ENCODE data around the gene NPAS3. TPM values are rescaled to one million over a fixed set of nuclear protein-coding genes. Genes with fewer than 3 reads are reported as not detected.

Gene NPAS3
- total RNA-seq, 1 donor from 2014 or later = 22.0 TPM

DNA sequence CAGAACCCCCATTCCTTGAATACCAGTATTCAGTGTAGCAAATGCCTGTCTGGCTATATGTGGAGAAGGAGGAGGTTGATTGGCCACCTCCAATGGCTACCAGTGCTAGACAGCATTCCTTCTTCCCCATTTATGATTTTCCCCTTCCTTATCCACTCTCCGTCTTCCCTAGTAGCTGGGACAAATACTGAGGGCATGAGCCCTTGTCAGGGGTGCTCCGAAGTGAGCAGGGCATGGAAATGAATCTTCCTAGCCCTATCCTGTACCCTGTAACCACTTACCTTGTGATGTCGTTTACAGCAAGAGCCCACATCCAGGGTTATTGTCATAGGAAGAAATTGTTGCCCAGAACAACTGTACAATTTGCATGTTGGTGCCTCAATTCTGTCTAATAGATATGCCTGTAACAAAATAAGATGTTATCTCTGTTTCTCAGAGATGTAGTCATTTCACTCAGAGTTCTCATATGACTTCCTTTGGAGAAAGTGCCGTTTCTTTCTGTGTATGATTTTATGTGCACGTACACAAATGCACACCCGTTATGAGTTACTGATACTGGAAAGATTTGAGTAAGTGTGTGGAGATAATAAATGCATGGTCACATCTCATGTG is 588.5 kb downstream of the NPAS3 start:
- DNase-seq (ENCODE audit: low spot score in 2 of 2) = no peak
- FAIRE-seq = no peak

DNA sequence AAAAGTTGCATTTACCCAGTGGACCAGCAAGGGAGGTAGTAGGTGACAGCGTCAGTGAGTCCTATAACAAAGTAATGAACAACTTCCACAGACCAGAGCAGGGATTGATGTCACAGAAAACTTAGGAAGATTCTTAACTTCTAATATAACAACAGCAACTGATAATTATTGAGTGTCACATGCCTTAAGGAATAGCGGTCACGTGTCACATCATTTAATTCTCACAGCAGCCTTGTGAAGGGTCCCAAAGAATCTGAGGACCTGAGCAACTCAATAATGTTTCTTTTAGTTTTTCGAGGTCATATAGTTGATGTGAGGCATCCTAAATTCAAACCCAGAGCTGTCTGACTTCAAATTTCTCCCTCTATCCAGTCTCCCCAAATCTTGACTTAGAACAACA is 590.0 kb downstream of the NPAS3 start:
- no peak for FAIRE-seq
- no peak for DNase-seq (ENCODE audit: low spot score in 2 of 2)

DNA sequence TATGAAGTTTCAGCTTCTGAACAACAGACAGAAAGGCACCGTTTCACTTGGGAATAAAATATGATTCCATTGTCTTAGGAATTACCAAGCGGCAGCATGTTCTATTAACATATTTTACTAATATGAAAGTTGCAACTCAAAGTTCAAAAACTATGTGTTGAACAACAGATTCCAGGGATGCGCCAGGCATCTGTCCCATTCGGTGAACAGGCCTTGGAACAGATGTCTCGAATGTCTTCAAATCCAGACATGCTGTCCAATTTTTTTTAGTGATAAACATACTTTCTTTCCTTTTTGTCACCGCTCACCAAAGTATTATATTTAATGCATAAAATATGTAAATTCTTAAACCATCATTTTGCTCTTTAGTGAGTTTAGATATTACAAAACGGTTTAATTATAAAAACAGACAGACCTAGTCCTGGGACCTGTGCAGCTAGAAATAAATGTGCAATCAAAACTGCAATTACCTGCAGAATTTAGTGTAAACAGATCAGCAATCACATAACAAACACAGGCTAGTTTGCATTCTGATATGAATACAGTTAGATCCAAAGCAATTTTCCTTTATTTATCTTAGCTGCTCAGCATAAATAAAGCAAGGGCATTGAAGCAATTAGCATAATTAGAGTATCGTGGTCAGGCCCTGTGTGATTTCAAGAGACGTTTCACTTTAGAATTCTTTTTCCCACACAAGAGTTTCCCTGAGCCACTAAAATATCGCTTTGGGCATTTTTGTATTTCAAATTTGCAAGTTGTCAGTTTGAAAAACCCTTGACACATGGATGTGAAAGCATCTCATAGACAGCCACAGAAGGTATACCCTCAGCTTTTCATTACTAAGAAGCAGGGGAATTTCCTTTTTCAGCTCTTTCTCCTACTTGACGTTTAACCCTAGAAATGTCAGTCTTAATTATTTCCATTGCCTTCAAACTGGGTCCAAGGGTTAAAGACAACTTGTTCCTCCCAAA is 591.4 kb downstream of the NPAS3 start:
- DNase-seq (ENCODE audit: low spot score in 2 of 2) = no peak
- FAIRE-seq = no peak

DNA sequence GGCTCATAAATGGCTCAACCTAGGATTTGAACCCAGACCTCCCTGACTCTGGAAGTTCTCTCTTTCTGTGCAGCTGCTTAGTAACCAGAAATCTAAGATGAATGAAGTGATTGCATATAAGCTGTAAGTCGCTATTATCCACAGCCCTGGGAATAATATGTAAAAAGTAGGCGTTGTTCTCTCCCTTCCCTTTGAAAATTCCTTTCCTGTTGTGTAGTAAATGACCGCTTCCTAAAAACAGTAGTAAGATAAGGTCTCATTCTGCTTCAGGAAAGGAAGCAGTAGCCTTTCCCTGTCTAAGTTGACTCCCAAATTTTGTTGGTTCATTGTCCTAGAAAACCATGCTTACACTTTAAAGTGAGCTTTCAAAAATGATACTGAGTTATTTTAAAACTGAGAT is 593.9 kb downstream of the NPAS3 start:
- FAIRE-seq (no peak), DNase-seq (ENCODE audit: low spot score in 2 of 2) (no peak)

DNA sequence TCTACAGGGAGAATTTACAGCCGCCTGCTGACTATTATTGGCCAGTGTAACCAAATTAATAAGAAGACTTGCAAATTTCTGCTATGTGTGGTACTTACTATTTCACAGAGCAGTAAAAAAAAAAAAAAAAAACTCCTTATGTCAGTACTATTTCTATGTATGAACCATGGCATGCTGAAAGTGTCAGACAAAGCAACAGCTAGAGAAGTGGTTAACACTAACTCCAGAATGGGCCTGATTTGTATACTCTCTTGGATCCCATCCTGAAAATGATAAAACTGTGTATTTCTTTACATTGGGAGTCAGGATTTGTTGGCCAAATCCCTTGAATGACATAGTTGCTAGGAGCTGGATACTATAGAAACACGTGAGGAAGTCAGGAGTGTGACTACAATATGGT is 595.4 kb downstream of the NPAS3 start:
- no peak for FAIRE-seq
- DNase-seq (ENCODE audit: low spot score in 2 of 2) = no peak

DNA sequence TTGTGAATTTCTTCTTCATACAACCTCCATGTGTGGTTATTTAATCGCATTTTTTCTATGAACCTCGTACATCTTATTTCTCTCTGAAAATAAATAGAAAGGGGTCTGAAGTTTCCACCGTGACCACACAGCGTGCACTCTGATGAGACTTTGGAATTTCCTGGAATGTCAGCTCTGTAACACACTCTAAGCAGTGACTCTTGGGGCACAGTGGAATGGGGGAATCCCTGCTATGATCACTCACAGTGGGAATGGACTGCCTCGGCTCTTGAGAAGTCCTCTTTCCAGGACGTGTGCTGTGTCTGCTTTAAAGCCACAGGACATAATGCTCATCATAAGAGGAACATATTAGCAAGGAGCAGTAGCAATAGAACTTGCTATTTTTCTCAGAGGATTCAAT is 596.0 kb downstream of the NPAS3 start:
- DNase-seq (ENCODE audit: low spot score in 2 of 2) (no peak), FAIRE-seq (no peak)

DNA sequence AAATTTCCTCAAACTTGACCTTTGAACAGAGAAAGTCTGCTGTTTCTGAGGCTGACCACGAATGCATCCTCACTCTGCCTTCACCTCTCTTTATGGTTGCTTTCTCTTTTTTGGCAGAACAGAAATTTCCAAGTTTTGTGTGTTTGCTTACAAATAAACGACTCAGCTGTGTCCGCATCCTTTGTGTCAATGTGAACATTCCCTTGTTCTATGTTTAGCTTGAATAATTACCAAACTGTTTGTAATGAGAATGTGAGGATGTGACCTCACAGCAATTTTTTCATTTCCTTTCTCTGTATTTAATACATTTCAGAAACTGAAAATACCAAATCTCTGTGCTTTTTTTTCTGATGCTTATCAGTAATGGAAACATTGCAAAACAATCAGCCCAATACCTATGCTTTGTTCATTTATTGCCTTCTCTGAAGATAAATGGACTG is 601.3 kb downstream of the NPAS3 start:
- no peak for DNase-seq (ENCODE audit: low spot score in 2 of 2)
- no peak for FAIRE-seq

DNA sequence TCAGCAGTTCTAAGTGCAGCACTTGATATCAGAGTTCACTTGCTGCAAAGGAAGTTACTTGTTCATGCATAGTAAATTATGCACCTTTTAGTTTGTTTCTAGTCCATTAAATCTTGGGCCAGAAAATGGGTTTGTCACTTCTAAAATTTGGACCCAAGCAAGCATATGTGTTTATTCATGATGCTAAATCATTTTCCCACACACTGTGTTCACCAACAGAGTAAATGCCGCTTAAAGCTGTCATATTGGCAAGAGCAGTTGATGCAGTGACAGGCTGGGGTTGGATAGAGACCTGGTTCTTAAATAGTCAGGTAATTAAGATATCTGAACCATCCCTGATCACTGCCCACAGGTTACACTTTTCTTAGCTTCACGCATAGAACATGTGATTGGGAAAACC is 602.5 kb downstream of the NPAS3 start:
- FAIRE-seq (no peak), DNase-seq (ENCODE audit: low spot score in 2 of 2) (no peak)

DNA sequence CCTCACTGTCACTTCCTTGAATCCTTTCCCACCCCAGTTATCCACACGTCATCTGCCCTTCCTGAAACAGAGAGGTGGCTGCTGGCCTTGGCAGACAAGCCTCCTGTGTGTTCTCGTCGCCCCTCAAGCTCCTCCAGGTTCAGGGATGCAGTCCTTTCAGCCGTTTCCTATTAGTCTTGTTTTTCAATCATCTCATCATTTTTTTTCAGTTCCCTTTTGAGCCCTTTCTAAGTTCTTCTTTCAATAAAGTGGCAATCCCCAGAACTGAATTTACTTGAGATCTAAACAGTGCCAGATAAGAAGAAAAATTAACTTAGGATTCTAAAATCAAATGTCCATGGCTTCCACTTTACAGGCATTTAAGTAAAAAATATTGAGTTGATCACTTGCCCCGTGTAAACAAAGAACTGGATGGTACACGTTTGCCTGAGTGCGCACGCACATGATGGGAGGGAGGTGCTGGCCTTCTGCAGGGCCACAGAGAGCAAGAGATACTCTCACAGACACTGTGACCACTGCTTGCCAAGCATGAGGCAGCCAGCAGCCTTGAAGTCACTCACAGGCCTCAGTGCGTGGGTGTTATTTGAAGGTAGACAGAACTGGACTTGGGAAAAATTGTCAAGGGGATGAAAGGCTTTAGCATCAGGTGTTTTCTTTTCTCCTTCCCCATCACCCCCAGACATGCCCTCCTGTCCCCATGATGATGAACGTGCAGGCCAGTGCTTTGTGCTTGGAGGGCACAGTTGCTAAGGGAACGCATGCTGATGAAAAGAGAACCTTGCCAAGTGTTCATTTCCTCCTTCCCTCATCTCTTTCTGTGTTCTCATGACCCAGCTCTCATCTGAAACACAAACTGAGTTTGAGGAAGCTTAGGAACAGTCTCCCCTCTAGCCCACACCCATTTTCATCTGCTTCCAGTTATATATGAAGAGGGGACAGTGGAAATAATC is 603.9 kb downstream of the NPAS3 start:
- DNase-seq (ENCODE audit: low spot score in 2 of 2) (no peak), FAIRE-seq (no peak)

DNA sequence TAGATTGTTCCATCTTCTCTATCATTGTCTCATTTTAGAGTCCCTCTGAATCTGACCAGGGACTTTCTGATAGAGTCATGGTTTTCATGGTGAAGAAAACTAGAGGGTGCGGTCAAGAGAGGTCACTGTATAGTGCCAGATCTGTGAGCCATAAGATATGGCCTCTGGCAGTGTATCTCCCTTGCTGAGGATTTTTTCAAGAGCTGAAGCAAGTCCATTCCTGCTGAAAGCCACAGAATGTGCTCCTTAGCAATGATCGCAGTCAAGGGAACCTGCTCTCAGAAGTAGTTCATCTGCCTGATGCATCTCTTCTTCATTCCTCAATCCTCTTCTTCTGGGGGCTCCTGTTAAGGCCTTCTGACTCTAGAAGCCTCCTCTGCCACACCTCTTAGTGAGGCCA is 607.0 kb downstream of the NPAS3 start:
- FAIRE-seq = no peak

DNA sequence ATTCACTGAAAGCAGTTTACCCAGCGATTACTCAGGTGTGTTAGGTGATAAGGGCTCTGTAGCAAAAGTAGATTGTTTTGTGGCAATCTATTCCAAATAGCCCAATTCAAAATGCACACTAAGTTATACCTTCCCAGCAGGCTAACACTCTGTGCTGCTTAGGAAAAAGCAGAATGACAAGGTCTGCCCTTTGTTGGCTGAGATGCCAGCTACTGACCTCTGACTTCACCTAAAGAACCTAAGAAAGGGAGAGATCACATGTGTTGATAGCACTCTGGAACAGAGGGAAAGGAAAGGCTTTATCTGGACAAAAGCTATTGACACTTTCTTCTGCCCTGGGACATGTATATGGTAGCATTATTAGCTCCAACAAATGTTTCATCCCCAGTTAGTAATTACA is 609.9 kb downstream of the NPAS3 start:
- FAIRE-seq (no peak), DNase-seq (ENCODE audit: low spot score in 2 of 2) (no peak)

More for the DNA sequence above, 607.0 kb downstream of the NPAS3 start:
- DNase-seq (ENCODE audit: low spot score in 2 of 2) = no peak

DNA sequence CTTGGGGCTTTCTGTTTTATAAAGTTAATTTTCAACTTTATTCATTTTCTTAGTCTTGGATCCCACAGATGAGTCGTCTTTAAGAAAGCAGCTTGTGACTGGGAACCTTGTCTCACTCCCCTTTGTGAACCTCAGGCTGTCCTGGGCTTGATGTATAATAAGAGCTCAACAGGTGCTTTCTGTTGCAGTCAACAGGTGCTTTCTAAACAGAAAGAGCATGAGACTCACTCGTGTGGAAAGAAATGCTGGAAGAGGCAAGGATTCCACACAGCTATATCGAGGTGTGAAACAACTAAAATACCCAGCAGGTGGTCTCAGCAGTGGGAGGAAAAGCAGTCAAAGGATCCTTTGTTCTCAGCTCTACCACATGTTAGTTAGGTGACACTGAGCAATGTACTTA is 613.3 kb downstream of the NPAS3 start:
- DNase-seq (ENCODE audit: low spot score in 2 of 2) = no peak

DNA sequence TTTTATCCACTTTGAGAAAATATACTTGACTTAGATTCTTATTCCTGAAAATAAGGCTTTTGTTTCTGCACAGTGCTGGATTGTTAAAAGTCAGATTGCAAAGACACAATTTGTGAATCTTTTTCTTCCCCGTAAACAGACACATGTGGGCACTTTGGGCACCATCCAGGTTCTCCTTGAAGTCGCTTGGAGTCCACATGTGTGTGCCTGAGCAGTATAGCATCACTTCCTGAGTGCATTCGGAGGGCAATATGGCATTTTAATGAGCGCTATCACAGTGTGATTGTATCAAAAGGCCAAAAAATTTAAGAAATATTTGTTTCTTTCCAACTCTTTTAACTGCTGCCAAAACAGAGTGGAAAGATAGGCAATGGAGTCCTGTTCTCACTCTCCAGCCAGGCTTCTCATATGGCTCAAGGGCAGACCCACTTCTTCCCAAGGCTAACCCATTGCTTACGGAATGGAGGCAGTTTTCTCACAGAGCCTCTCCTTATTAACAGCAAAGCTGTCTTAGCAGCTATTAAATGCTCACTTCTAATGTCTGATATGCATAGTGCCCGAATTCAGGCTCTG is 615.1 kb downstream of the NPAS3 start:
- DNase-seq (ENCODE audit: low spot score in 2 of 2) (no peak), FAIRE-seq (no peak)

More for the DNA sequence above, 613.3 kb downstream of the NPAS3 start:
- no peak for FAIRE-seq

DNA sequence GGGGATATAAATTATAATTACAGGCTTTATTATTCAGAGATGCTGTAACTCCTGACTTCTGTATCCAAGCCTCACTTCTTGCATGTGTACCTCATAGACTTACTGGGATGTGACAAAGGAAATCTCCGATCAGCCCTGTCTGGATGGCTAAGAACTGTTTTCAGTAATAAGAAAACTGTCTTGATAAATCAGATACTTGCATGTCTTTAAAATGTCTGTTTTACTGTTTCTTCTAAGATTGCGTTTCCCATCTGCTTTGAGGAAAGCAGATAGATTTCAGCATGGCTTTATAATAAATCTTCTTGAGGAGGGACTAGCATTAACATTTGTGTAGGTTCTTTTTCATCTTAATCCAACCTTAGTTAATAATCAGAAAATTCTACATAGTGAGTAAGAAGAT is 616.3 kb downstream of the NPAS3 start:
- FAIRE-seq (no peak), DNase-seq (ENCODE audit: low spot score in 2 of 2) (no peak)

DNA sequence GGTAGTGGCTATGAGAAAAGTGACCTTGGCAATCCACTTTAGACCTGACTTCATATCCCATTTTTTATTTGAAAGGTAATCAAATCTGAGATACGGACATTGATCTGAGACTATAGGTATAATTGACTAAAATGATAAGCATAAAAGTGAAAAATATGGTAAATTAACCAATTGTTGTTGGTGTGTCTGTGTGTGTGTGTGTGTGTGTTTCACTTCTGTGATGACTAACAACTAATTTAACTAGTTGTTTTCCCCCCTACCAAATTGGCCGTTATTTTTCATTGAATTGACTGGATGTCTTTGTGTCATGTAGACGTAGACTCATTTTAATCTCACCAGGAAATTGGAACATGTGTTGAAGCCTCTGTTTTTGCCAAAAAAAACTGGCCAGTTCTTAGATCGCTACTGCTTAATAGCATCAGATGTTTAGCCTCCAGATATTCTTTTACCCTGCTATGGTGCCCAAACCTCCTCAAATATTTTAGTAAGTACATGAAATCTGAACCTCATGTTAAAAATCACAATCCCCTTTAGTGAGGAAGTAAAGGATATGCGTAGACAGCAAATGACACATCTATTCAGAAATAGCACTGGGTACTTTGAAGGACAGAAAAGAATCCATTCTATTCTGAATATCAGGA is 617.2 kb downstream of the NPAS3 start:
- DNase-seq (ENCODE audit: low spot score in 2 of 2) (no peak), FAIRE-seq (no peak)

DNA sequence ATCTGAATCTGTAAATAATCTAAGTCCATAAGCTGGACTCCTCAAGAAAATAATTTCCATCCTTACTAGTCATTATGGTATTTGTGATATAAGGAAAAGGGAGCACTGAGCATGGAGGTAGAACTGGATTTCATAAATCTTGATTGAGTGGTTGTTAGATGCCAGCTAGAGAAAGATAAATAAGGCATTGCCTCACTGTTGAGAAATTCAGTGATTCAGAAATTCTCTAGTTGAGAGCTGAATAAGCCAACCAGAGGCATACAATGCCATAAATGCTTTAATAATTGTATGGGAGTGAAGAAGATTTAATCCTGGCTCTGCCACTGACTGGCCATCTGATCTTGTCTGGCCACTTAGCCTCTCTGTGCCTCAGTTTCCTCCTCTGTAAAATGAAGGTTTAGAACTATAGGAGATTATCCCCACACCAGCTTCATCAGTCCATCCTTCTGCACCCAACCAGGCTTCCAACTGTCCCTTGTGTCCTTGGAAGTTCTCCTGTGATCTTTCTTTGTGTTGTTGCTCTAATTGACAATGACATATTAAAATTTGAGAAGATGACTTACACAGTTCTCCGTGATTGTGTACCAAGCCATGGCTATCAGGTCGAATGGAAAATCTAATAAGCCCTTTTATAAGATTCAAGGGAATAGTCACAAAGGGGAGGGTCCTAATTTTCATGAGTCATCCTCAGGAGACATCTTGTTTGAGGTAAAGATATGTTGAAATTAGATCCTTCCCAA is 617.9 kb downstream of the NPAS3 start:
- DNase-seq (ENCODE audit: low spot score in 2 of 2) = no peak
- FAIRE-seq = no peak

DNA sequence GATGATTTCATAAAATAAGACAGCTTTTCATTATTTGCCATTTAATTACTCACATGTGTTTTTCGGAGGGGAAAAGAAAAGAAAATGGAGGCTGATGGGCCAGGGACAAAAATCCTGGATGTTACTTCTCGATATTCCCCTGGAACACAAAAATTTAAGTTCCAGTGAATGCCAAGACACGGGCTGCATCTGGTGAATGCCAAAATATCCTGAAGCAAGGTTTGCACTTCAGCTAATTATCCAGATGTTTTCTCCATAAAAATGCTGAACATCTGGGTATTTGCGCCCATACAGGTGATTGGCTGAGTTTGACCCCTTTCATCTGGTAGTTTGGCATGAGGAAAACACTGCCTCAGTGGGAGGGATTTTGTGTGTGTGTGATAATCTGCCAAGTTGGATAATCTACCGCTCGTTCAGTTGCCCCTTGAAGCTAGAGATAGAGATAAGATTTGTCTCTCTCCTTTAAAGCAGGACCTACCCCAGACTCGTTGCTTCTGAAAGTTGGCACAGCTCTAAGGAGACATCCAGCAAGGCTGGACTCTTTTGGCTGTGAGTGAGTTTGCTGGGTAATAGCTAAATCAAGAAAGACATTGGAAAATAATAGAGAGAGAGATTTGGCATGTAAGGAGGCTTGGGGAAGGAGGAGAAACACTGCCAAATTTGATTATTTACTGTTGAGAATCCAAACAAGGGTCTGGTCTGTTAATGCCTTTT is 622.2 kb downstream of the NPAS3 start:
- DNase-seq (ENCODE audit: low spot score in 2 of 2) (no peak), FAIRE-seq (no peak)

DNA sequence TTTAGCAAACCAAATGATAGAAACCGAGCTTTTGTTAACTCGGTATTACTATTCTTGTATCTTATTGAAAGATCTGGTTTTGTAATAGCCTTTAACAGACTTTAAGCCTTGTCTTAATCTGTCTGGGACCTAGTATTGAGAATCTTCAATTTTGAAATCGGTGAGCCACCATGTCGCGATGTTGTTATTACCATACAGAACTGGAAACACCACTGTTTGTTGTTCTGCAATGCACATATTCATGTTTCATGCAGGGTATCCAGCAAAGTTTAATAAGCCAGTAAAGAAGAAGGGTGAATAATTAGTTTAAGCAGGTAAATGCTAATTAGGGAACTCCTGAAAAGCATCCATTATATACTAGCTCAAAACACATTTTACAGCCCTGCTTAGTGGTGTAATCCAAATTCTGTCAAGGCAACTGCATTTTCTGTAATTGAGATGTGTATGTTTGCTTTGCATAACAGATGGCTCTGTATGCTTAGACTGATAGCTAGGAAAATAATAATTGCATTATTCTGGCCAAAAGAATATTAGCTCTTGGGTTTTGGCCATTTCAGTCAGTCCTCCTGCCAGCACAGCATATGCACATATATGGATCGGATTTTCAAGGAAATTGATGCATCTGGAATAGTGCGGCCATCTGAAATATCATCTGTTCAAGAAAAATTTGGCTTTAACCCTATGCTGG is 623.0 kb downstream of the NPAS3 start:
- DNase-seq (ENCODE audit: low spot score in 2 of 2) (no peak), FAIRE-seq (no peak)

Data from frontal cortex (tissue), 4 donors.